NCI-H1105 treated with DMSO at 0.1 percent for 48 hours (cell line): ENCODE measurements around the gene TDRD6.
"Not testable (repeated sequence)": the region's sequence is repeated elsewhere in the genome, so short reads cannot be mapped to it uniquely, and the experiment has no call there.

Experiments used
- DNase-seq: peaks from one replicate; lab custom pipeline; 2025; lab: John Stamatoyannopoulos, UW

Gene TDRD6

GRCh38 chr6:46687619-46688097 lies at the start of gene TDRD6:
Gene TDRD6 (plus strand): TSS chr6:46687885. CDS start chr6:46688129, 244 bp downstream.
- no peak for DNase-seq

GRCh38 chr6:46637933-46638332 lies 49.8 kb upstream of the TDRD6 start:
- no peak for DNase-seq

GRCh38 chr6:46638650-46639049 lies 49.0 kb upstream of the TDRD6 start:
- DNase-seq: no peak

- DNase-seq: no peak
These were observed 44.5 kb upstream of the TDRD6 start for GRCh38 chr6:46642928-46643751.

GRCh38 chr6:46645265-46645664 lies 42.4 kb upstream of the TDRD6 start:
- peak; percentile 64 for DNase-seq

GRCh38 chr6:46648108-46648507 lies 39.6 kb upstream of the TDRD6 start:
- DNase-seq: not testable (repeated sequence)

- DNase-seq: no peak
These were observed 38.7 kb upstream of the TDRD6 start for GRCh38 chr6:46648869-46649492.

- DNase-seq: no peak
These were observed 36.7 kb upstream of the TDRD6 start for GRCh38 chr6:46651006-46651405.

- peak; percentile 47 for DNase-seq
These were observed 35.9 kb upstream of the TDRD6 start for GRCh38 chr6:46651816-46652215.

GRCh38 chr6:46652232-46652602 lies 35.5 kb upstream of the TDRD6 start:
- peak; percentile 41 for DNase-seq

GRCh38 chr6:46652603-46653438 lies 34.9 kb upstream of the TDRD6 start, which contains the start of the genes CYP39A1 and SLC25A27:
Gene CYP39A1 (minus strand): TSS chr6:46652818. CDS start chr6:46652582, 236 bp downstream.
Gene SLC25A27 (plus strand): TSS chr6:46652975. CDS start chr6:46653193, 218 bp downstream.
- DNase-seq: peak; percentile 95

GRCh38 chr6:46653439-46654195 lies 34.1 kb upstream of the TDRD6 start:
- DNase-seq: no peak

GRCh38 chr6:46655803-46656202 lies 31.9 kb upstream of the TDRD6 start:
- no peak for DNase-seq

- no peak for DNase-seq
These were observed 30.0 kb upstream of the TDRD6 start for GRCh38 chr6:46657642-46658041.

GRCh38 chr6:46661483-46661882 lies 26.2 kb upstream of the TDRD6 start:
- no peak for DNase-seq

GRCh38 chr6:46667377-46667776 lies 20.3 kb upstream of the TDRD6 start:
- DNase-seq: no peak

- no peak for DNase-seq
These were observed 13.3 kb upstream of the TDRD6 start for GRCh38 chr6:46674410-46674809.

- no peak for DNase-seq
These were observed 10.9 kb upstream of the TDRD6 start for GRCh38 chr6:46676604-46677313.

- peak; percentile 12 for DNase-seq
These were observed 10.4 kb upstream of the TDRD6 start for GRCh38 chr6:46677314-46677654.

GRCh38 chr6:46684771-46685170 lies 2.9 kb upstream of the TDRD6 start:
- DNase-seq: no peak
